Stimulated activated CD4-positive, alpha-beta T cell treated with anti-CD3 and anti-CD28 coated beads, TNF-alpha, amount 100 ng/mL, for 4 hours (primary cell): ENCODE results near the gene MORF4L2.
"Not testable (repeated sequence)": the region's sequence is repeated elsewhere in the genome, so short reads cannot be mapped to it uniquely, and the experiment has no call there.

ENCODE experiments used
- DNase-seq, 3 experiments: peaks; one replicate each; pipeline ENCODE4 v3.0.0-alpha.2; 2020; ENCODE audit warnings: low read depth in 3 of 3

MORF4L2 gene

GRCh38 chrX:103678199-103678993, 8.1 kb downstream of the MORF4L2 start:
- DNase-seq: no peak

- DNase-seq: no peak
Observed at GRCh38 chrX:103674531-103675454, 11.7 kb downstream of the MORF4L2 start.

- no peak for DNase-seq
Observed at GRCh38 chrX:103669745-103670144, 16.8 kb downstream of the MORF4L2 start.

GRCh38 chrX:103666202-103667107, 20.0 kb downstream of the MORF4L2 start:
- DNase-seq: no peak

GRCh38 chrX:103663981-103664762, 22.3 kb downstream of the MORF4L2 start:
- no peak for DNase-seq

GRCh38 chrX:103659460-103659859, 27.0 kb downstream of the MORF4L2 start:
- DNase-seq: not testable (repeated sequence)

- DNase-seq: no peak
Observed at GRCh38 chrX:103658681-103659433, 27.6 kb downstream of the MORF4L2 start.

- not testable (repeated sequence) for DNase-seq
Observed at GRCh38 chrX:103657066-103657465, 29.4 kb downstream of the MORF4L2 start.

- DNase-seq: no peak
Observed at GRCh38 chrX:103656617-103657016, 29.9 kb downstream of the MORF4L2 start.

- not testable (repeated sequence) for DNase-seq
Observed at GRCh38 chrX:103655230-103656000, 31.1 kb downstream of the MORF4L2 start.

- DNase-seq: no peak
Observed at GRCh38 chrX:103651151-103651773, 35.2 kb downstream of the MORF4L2 start.

GRCh38 chrX:103647630-103648029, 38.9 kb downstream of the MORF4L2 start:
- no peak for DNase-seq

- no peak for DNase-seq
Observed at GRCh38 chrX:103644125-103644524, 42.4 kb downstream of the MORF4L2 start.

GRCh38 chrX:103640401-103641155, 45.9 kb downstream of the MORF4L2 start:
- no peak for DNase-seq

GRCh38 chrX:103638479-103639346, 47.8 kb downstream of the MORF4L2 start:
- not testable (repeated sequence) for DNase-seq

- DNase-seq: no peak
Observed at GRCh38 chrX:103637604-103638338, 48.7 kb downstream of the MORF4L2 start.
